Heart left ventricle (tissue), 16 donors: ENCODE measurements around the gene MGST2. TPM values are rescaled to one million over a fixed set of nuclear protein-coding genes. Genes with fewer than 3 reads are reported as not detected.

Experiments used
- ATAC-seq, 4 donors: fragments of 200-7000 bp; cut with Tn5 transposase; one replicate each; pipeline ENCODE4 v1.9.1; 2020 to 2022; ENCODE audit warnings: moderate library complexity in 4 of 4, mild to moderate bottlenecking in 3 of 4, moderate number of reproducible peaks in 1 of 4
- DNase-seq, 5 donors: peaks; one replicate each; pipeline ENCODE4 v3.0.0-alpha.2; 2020
- H3K27ac ChIP-seq, 12 donors: fragments of 200-600 bp; sonication (generic) in 4 of 12; one replicate each; pipeline versions ENCODE4 v1.5.0 to v1.8.0; 2016 to 2022; ENCODE audit warnings: mild to moderate bottlenecking in 2 of 12
- H3K27me3 ChIP-seq, 9 donors: fragments of 200-600 bp; sonication (generic) in 2 of 9; one replicate each; pipeline versions ENCODE4 v1.5.1 to v1.8.0; 2016 to 2022; ENCODE audit warnings: mild to moderate bottlenecking in 3 of 9
- H3K36me3 ChIP-seq, 9 donors: fragments of 200-600 bp; sonication (generic) in 2 of 9; one replicate each; pipeline versions ENCODE4 v1.5.0 to v1.8.0; 2018 to 2022; ENCODE audit warnings: mild to moderate bottlenecking in 2 of 9
- H3K4me1 ChIP-seq, 12 donors: fragments of 200-600 bp; sonication (generic) in 4 of 12; one replicate each; pipeline versions ENCODE4 v1.5.0 to v1.8.0; 2016 to 2022; ENCODE audit warnings: mild to moderate bottlenecking in 3 of 12
- H3K4me3 ChIP-seq, 12 donors: fragments of 200-600 bp; sonication (generic) in 4 of 12; one replicate each; pipeline versions ENCODE4 v1.5.0 to v1.8.0; 2017 to 2022; ENCODE audit warnings: mild to moderate bottlenecking in 9 of 12, moderate library complexity in 4 of 12
- H3K9me3 ChIP-seq, 12 donors: fragments of 200-600 bp; sonication (generic) in 4 of 12; one replicate each; pipeline versions ENCODE4 v1.5.0 to v1.8.0; 2016 to 2022; ENCODE audit warnings: mild to moderate bottlenecking in 1 of 12
- POLR2A ChIP-seq, 2 donors: fragments of 450-650 bp; IDR thresholded peaks; one replicate each; pipeline ENCODE4 v1.6.1; 2017; ENCODE audit warnings: antibody characterized with exemption in 2 of 2, mild to moderate bottlenecking in 2 of 2, moderate library complexity in 2 of 2
- WGBS, 4 donors: extraction: QIAGEN DNeasy Blood & Tissue Kit in 2 of 4; methylation state at CpG; one replicate each; pipeline versions ENCODE4 v1.1.5 to v1.1.7; 2013 to 2018; 5-methylcytosine and 5-hydroxymethylcytosine counted together
- intact Hi-C, 10 donors: fragments of 100-400 bp; cut with DNase I; formaldehyde crosslinking; loops; one replicate each; pipeline versions ENCODE4 v1.11.1 to v1.14.2; 2022
- polyA plus RNA-seq, 2 donors: library from polyadenylated mRNA; stranded (reverse); fragments of 200-250 nt; gene quantifications; one replicate each; pipeline ENCODE4 v1.2.3, GENCODE V29; 2013
- total RNA-seq, 9 donors: library from RNA; depleted of rRNA in 2 of 9; stranded (reverse); fragments of >200 nt in 2 of 9; fragmentation: NEBNext Ultra II Directional in 3 of 9; extraction: Animal tissue kit (Norgen Biotek cat#: 25700) in 3 of 9; gene quantifications; one replicate each; pipeline versions ENCODE4 v1.1.0 to v1.2.4, GENCODE V29; 2016 to 2023
- TF ChIP-seq, protein P1 (sequence below), 12 donors: fragments of 200-600 bp; sonication (generic) in 4 of 12; IDR thresholded peaks; one replicate each; pipeline versions ENCODE4 v1.5.0 to v1.8.0; 2018 to 2022; ENCODE audit warnings: antibody characterized with exemption in 12 of 12, mild to moderate bottlenecking in 5 of 12
- donor health status: ischemic (EF 13 %, LVEDD 7.1; RV severe dilation, severe dysfunction).
- donor health status: healthy with polysubstance abuse.
- donor health status: DM: no; HTN: yes; CAD: no.
- donor health status: DM: no; HTN: no; CAD: no.
- donor health status: ischemic (EF 25% LVEDD 6.9; RV normal size, moderate dysfunction).
- donor health status: ischemic (EF 25% LVEDD 5.7; RV mildly dilated, moderate dysfunction).
- donor health status: healthy.
- donor health status: DM: yes; HTN: yes; CAD: no.
- donor health status: ischemic (EF 35%, LVEDD 5.7; RV mildly dilated, moderate dysfunction).
- donor health status: nonischemic (EF 11% LVEDD 7.7; RV severe dilation, severe dysfunction).
- donor health status: DM: yes; HTN: yes; CAD: no.
- donor health status: PGD.
- donor health status: ischemic (EF 29% LVEDD 5.4; RV normal size, mild dysfunction).
- donor health status: nonischemic (EF 23%, LVEDD 6.1; RV moderate dilation, normal function).

MGST2 gene
- total and polyA plus RNA-seq, 11 donors, result 86.6 to 209 (median 105) TPM

DNA sequence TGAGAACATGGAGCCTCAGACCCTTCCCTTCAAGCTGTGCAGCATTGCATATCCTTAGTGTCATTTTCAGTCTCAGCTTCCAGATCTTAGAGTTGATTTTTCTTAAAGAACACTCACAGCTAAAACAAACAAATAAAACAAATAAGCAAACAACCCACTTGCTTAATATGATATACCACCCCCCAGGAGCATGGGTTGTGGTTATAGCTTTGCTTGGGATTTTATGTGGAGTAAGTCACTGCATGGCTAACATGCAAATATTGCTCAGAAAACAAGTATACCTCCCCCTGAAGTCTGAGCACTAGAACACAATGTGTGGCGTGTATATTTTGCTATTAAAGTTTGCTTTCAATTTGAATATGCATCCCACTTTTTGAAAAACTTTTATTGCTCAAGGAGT, 78.6 kb downstream of the MGST2 start:
- 93 to 100% (median 97%) methylated on average over 1 of the region's 1 CpG for WGBS, 4 donors
- DNase-seq (no peak), ATAC-seq (no peak)
- Histone ChIP-seq H3K9me3 (no peaks in the 10 kb centered on the region), H3K27ac (no peak overlapping the region), H3K4me1 (peaks cover 0 to 36% (median 23%) of the 10 kb centered on the region in 12 donors), H3K4me3 (no peak overlapping the region), H3K27me3 (no peaks in the 10 kb centered on the region), H3K36me3 (no peaks in the 10 kb centered on the region)
- TF ChIP-seq, protein P1, sequence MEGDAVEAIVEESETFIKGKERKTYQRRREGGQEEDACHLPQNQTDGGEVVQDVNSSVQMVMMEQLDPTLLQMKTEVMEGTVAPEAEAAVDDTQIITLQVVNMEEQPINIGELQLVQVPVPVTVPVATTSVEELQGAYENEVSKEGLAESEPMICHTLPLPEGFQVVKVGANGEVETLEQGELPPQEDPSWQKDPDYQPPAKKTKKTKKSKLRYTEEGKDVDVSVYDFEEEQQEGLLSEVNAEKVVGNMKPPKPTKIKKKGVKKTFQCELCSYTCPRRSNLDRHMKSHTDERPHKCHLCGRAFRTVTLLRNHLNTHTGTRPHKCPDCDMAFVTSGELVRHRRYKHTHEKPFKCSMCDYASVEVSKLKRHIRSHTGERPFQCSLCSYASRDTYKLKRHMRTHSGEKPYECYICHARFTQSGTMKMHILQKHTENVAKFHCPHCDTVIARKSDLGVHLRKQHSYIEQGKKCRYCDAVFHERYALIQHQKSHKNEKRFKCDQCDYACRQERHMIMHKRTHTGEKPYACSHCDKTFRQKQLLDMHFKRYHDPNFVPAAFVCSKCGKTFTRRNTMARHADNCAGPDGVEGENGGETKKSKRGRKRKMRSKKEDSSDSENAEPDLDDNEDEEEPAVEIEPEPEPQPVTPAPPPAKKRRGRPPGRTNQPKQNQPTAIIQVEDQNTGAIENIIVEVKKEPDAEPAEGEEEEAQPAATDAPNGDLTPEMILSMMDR (IDR thresholded peaks at IDR 0.05), result no peak
- no peak for TF ChIP-seq POLR2A (IDR thresholded peaks at IDR 0.05)
- intact Hi-C loops, result loop anchor here in 2 of 10 donors (5.0 kb wide), 2 partner anchors 118 to 513 kb away; no protein-coding TSS in a partner anchor

GRCh38 chr4:139745111-139745639, 79.6 kb downstream of the MGST2 start:
- Histone ChIP-seq H3K36me3 (no peaks in the 10 kb centered on the region), H3K4me3 (no peak overlapping the region), H3K27me3 (no peaks in the 10 kb centered on the region), H3K4me1 (peaks cover 0 to 27% (median 16%) of the 10 kb centered on the region in 12 donors), H3K27ac (no peak overlapping the region), H3K9me3 (no peaks in the 10 kb centered on the region)
- intact Hi-C loops, result no loop called here
- DNase-seq (no peak), ATAC-seq (no peak)
- no peak for TF ChIP-seq POLR2A (IDR thresholded peaks at IDR 0.05)
- TF ChIP-seq, protein P1 (IDR thresholded peaks at IDR 0.05), result no peak
- 92 to 95% (median 93%) methylated on average over 6 of the region's 6 CpGs for WGBS, 4 donors

DNA sequence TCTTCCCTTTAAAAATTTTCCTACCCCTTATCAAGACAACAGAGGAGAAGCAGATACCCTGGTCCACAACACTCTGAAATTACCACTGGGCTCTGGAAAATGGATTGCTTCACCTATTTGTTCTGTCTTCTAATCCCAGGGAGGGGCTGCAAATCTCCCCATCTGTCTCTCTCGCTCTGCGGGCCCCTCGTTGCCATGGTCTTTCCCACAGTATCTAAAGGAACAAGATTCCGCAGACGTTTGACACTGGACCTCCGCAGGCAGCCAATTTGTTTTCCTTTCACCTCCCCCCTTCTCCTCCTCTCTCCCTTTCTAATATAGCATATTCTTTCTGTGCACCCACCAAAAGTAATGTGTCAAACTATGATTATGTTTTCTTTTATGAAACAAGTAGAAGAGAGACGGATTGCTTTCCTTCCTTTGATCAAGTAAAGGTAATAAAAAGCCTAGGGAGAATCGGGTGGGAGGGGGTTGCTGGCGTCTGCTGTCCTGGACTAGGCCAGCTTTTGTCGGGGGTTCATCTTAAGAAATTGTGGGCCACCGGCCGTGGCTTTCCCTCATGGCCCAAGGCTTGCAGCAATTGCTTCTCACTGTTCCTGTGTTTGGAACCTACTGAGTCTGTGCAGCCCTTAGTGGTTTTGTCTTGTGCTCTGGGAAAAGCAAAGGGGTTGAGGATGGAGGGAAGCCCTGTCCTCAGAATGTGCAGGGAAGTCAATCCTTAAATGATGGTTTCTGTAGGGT, 81.0 kb downstream of the MGST2 start:
- 79 to 88% (median 83%) methylated on average over 12 of the region's 12 CpGs for WGBS, 4 donors
- DNase-seq (no peak), ATAC-seq (no peak)
- Histone ChIP-seq H3K4me3 (no peak overlapping the region), H3K27ac (no peak overlapping the region), H3K36me3 (no peaks in the 10 kb centered on the region), H3K4me1 (peaks cover 0 to 14% (median 4%) of the 10 kb centered on the region in 12 donors), H3K9me3 (no peaks in the 10 kb centered on the region), H3K27me3 (no peaks in the 10 kb centered on the region)
- TF ChIP-seq, protein P1 (IDR thresholded peaks at IDR 0.05), result no peak
- no peak for TF ChIP-seq POLR2A (IDR thresholded peaks at IDR 0.05)
- intact Hi-C loops, result no loop called here

- WGBS, 4 donors, result 71 to 84% (median 79%) methylated on average over 6 of the region's 6 CpGs
- DNase-seq (no peak), ATAC-seq (no peak)
- Histone ChIP-seq H3K4me1 (peaks cover 0 to under 1% (median 0%) of the 10 kb centered on the region in 12 donors), H3K36me3 (no peaks in the 10 kb centered on the region), H3K27ac (no peak overlapping the region), H3K4me3 (no peak overlapping the region), H3K27me3 (no peaks in the 10 kb centered on the region), H3K9me3 (no peaks in the 10 kb centered on the region)
- intact Hi-C loops, result no loop called here
- TF ChIP-seq, protein P1 (IDR thresholded peaks at IDR 0.05), result no peak
- TF ChIP-seq POLR2A (IDR thresholded peaks at IDR 0.05), result no peak
Observed at GRCh38 chr4:139749338-139749737, 83.7 kb downstream of the MGST2 start.
